Measurements from ENCODE around the gene AQP7. TPM values are rescaled to one million over a fixed set of nuclear protein-coding genes. Genes with fewer than 3 reads are reported as not detected.
"Not testable (repeated sequence)": the region's sequence is repeated elsewhere in the genome, so short reads cannot be mapped to it uniquely, and the experiment has no call there.

Gene AQP7
- polyA plus RNA-seq (2012; ENCODE audit: low read depth, missing spikeins) = not detected

GRCh38 chr9:33402371-33402770 is at the start of gene AQP7:
TSS of gene AQP7 (minus strand) at chr9:33402568. CDS start at chr9:33401262, 1,306 bp downstream.
- FAIRE-seq; DNase-seq (ENCODE audit: insufficient read length, low spot score): not testable (repeated sequence)

DNA sequence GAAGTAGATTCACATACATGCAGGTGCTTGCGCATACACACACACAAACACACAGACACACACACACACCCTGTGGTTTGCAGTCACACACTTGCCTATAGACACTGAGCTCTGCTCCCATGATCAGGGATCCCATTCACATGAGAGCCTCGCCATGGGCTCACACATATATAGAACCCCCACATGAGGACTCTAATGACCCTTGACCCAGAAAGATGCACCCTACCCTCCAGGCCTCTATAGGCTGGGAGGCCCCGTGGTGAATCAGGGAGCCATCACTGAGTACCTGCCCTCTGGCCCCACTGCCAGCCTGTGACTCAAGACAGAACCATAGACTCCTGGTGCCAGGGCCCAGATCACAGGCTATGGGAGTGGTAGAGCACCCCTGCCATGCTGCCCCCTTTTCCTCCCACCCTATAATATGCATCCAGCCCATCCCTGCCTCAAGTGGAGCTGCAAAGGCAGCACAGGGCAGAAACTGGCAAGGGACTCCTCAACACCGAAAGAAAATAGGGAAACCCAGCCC is 48.3 kb upstream of the AQP7 start:
- FAIRE-seq = no peak
- TF ChIP-seq TAF1 (IDR thresholded peaks at IDR 0.05; ENCODE audit: low read depth, low read length) (no peak), POU2F2 (IDR thresholded peaks at IDR 0.05; ENCODE audit: low read depth, low read length) (no peak), PAX5 (IDR thresholded peaks at IDR 0.05; ENCODE audit: insufficient read depth, low read length, severe bottlenecking) (no peak), POLR2AphosphoS5 (IDR thresholded peaks at IDR 0.05; ENCODE audit: low read depth, low read length) (no peak), SPI1 (IDR thresholded peaks at IDR 0.05; ENCODE audit: low read depth, low read length) (no peak), POLR2A (IDR thresholded peaks at IDR 0.05; ENCODE audit: low read depth, low read length) (no peak)
- DNase-seq (ENCODE audit: insufficient read length, low spot score) = no peak

DNA sequence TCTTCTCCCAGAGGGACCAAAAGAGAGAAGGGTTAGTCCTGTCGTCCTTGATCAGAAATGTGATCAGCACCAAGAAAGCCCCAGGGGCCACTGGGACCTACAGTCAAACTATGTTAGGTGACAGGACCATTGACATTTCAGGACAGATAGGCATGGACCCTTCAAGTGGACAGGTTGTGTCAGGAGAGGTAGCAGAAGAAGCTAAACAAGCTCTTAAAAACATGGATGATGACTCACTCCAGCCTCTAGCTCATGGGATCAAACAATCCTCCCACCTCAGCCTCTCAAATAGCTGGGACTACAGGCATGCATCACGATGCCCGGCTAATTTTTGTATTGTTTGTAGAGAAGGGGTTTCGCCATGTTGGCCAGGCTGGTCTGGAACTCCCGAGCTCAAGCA is 47.3 kb upstream of the AQP7 start:
- TF ChIP-seq PAX5 (IDR thresholded peaks at IDR 0.05; ENCODE audit: insufficient read depth, low read length, severe bottlenecking) (no peak), POLR2AphosphoS5 (IDR thresholded peaks at IDR 0.05; ENCODE audit: low read depth, low read length) (no peak), POLR2A (IDR thresholded peaks at IDR 0.05; ENCODE audit: low read depth, low read length) (no peak), SPI1 (IDR thresholded peaks at IDR 0.05; ENCODE audit: low read depth, low read length) (no peak), TAF1 (IDR thresholded peaks at IDR 0.05; ENCODE audit: low read depth, low read length) (no peak), POU2F2 (IDR thresholded peaks at IDR 0.05; ENCODE audit: low read depth, low read length) (no peak)
- no peak for FAIRE-seq

DNA sequence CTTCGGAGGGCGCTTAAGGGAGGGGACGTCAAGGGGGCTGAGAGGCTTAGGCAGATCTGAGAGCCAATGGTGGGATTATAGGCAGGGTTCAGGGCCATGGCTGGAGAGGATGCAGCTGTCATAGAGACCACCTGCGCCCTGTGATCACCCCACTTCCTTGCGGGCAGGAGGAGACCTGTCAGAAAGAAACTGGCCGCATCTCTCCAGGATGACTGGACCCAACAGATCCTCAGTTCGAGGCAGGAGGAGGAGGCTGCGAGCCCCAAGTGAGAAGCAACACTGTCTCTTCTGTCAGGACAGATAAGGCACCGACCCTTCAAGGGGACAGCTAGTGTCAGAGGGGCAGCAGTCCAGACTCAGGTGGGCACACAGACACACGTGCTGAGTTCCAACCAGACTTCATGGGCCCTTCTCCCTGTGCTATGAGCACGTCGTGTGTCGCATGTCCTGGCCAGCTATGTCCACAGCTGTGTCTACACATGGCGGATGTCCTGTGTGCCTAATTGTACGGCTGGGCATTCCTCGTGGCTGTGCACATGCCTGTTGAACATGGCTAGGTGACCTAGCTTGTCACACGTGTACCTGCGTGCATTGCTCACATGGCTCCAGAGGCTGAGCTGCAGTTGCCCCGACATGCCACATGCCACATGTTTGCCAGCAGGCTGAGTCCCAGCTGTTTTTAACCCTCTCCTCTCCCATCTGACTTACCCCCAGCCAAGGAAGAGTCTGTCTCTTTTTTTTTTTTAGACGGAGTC is 45.6 kb upstream of the AQP7 start:
- DNase-seq (ENCODE audit: insufficient read length, low spot score) = no peak
- no peak for TF ChIP-seq POLR2AphosphoS5 (IDR thresholded peaks at IDR 0.05; ENCODE audit: low read depth, low read length)
- TF ChIP-seq POLR2A (IDR thresholded peaks at IDR 0.05; ENCODE audit: low read depth, low read length) = no peak
- TF ChIP-seq PAX5 (IDR thresholded peaks at IDR 0.05; ENCODE audit: insufficient read depth, low read length, severe bottlenecking) = no peak
- no peak for TF ChIP-seq SPI1 (IDR thresholded peaks at IDR 0.05; ENCODE audit: low read depth, low read length)
- no peak for TF ChIP-seq POU2F2 (IDR thresholded peaks at IDR 0.05; ENCODE audit: low read depth, low read length)
- no peak for TF ChIP-seq TAF1 (IDR thresholded peaks at IDR 0.05; ENCODE audit: low read depth, low read length)
- FAIRE-seq = peak; percentile 74

More for the DNA sequence above, 47.3 kb upstream of the AQP7 start:
- no peak for DNase-seq (ENCODE audit: insufficient read length, low spot score)

GRCh38 chr9:33446946-33447798 is 44.8 kb upstream of the AQP7 start, which contains the start of gene AQP3:
TSS of gene AQP3 (minus strand) at chr9:33447593. CDS start at chr9:33447530, 63 bp downstream.
- DNase-seq (ENCODE audit: insufficient read length, low spot score) = peak; percentile 52
- TF ChIP-seq PAX5 (IDR thresholded peaks at IDR 0.05; ENCODE audit: insufficient read depth, low read length, severe bottlenecking) = peak; percentile 4
- no peak for TF ChIP-seq POLR2AphosphoS5 (IDR thresholded peaks at IDR 0.05; ENCODE audit: low read depth, low read length)
- FAIRE-seq = no peak

GRCh38 chr9:33446240-33446945 is 44.0 kb upstream of the AQP7 start:
- DNase-seq (ENCODE audit: insufficient read length, low spot score) (peak; percentile 74), FAIRE-seq (peak; percentile 98)
- TF ChIP-seq POLR2AphosphoS5 (IDR thresholded peaks at IDR 0.05; ENCODE audit: low read depth, low read length) = no peak
- TF ChIP-seq POU2F2 (IDR thresholded peaks at IDR 0.05; ENCODE audit: low read depth, low read length) = peak; percentile 48; the same call in 1 of the 2 replicates
- TF ChIP-seq PAX5 (IDR thresholded peaks at IDR 0.05; ENCODE audit: insufficient read depth, low read length, severe bottlenecking) = peak; percentile 94

- DNase-seq (ENCODE audit: insufficient read length, low spot score) (no peak), FAIRE-seq (no peak)
- TF ChIP-seq TAF1 (IDR thresholded peaks at IDR 0.05; ENCODE audit: low read depth, low read length) (no peak), POLR2A (IDR thresholded peaks at IDR 0.05; ENCODE audit: low read depth, low read length) (no peak), SPI1 (IDR thresholded peaks at IDR 0.05; ENCODE audit: low read depth, low read length) (no peak)
Observed at GRCh38 chr9:33445389-33446239, 43.2 kb upstream of the AQP7 start.

- no peak for DNase-seq (ENCODE audit: insufficient read length, low spot score)
- no peak for FAIRE-seq
- TF ChIP-seq POLR2AphosphoS5 (IDR thresholded peaks at IDR 0.05; ENCODE audit: low read depth, low read length) = no peak
Observed at GRCh38 chr9:33443464-33444154, 41.2 kb upstream of the AQP7 start.

DNA sequence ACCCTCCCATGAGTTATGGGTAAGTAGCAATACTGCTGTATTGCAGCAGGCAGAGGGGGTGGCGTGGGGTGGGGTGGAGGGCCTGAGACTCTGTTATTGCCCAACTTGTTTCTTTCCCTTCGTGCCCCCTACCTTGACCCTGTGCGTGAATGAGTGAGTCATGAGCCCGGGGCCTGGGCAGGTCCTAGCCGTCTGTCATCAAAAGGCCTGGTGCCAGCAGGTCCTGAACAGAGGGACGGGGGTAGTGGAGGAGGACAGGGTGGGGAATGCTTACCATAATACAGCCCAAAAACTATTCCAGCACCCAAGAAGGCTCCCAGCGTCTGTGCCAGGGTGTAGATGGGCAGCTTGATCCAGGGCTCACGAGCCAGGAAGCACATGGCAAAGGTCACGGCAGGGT is 40.7 kb upstream of the AQP7 start:
- FAIRE-seq = no peak
- TF ChIP-seq PAX5 (IDR thresholded peaks at IDR 0.05; ENCODE audit: insufficient read depth, low read length, severe bottlenecking) (no peak), TAF1 (IDR thresholded peaks at IDR 0.05; ENCODE audit: low read depth, low read length) (no peak), POU2F2 (IDR thresholded peaks at IDR 0.05; ENCODE audit: low read depth, low read length) (no peak), SPI1 (IDR thresholded peaks at IDR 0.05; ENCODE audit: low read depth, low read length) (no peak), POLR2A (IDR thresholded peaks at IDR 0.05; ENCODE audit: low read depth, low read length) (no peak), POLR2AphosphoS5 (IDR thresholded peaks at IDR 0.05; ENCODE audit: low read depth, low read length) (no peak)
- DNase-seq (ENCODE audit: insufficient read length, low spot score) = no peak

Measured in GM12891 (cell line).